SKM-1 (cell line): ENCODE data around the gene ALK.

Experiments used
- DNase-seq: peaks from one replicate; lab custom pipeline; 2025; ENCODE audit not compliant: unreplicated experiment; lab: John Stamatoyannopoulos, UW

Gene ALK

GRCh38 chr2:29544917-29545316 is 376.5 kb downstream of the ALK start:
- no peak for DNase-seq

GRCh38 chr2:29544031-29544430 is 377.4 kb downstream of the ALK start:
- DNase-seq: no peak

- no peak for DNase-seq
Observed at GRCh38 chr2:29535188-29535587, 386.2 kb downstream of the ALK start.

- DNase-seq: no peak
Observed at GRCh38 chr2:29532436-29532835, 388.9 kb downstream of the ALK start.

- DNase-seq: no peak
Observed at GRCh38 chr2:29531626-29532025, 389.8 kb downstream of the ALK start.

- no peak for DNase-seq
Observed at GRCh38 chr2:29530281-29530680, 391.1 kb downstream of the ALK start.

GRCh38 chr2:29528891-29529520 is 392.4 kb downstream of the ALK start:
- no peak for DNase-seq

- no peak for DNase-seq
Observed at GRCh38 chr2:29528371-29528770, 393.0 kb downstream of the ALK start.

GRCh38 chr2:29527947-29528346 is 393.4 kb downstream of the ALK start:
- no peak for DNase-seq

- no peak for DNase-seq
Observed at GRCh38 chr2:29526587-29527586, 394.5 kb downstream of the ALK start.

GRCh38 chr2:29525921-29526320 is 395.5 kb downstream of the ALK start:
- DNase-seq: no peak

- no peak for DNase-seq
Observed at GRCh38 chr2:29524652-29525051, 396.7 kb downstream of the ALK start.

GRCh38 chr2:29522951-29523669 is 398.3 kb downstream of the ALK start:
- no peak for DNase-seq

- no peak for DNase-seq
Observed at GRCh38 chr2:29520001-29520400, 401.4 kb downstream of the ALK start.

- no peak for DNase-seq
Observed at GRCh38 chr2:29519338-29519925, 402.0 kb downstream of the ALK start.

GRCh38 chr2:29518646-29519337 is 402.6 kb downstream of the ALK start:
- DNase-seq: no peak

GRCh38 chr2:29518010-29518409 is 403.4 kb downstream of the ALK start:
- no peak for DNase-seq

GRCh38 chr2:29517413-29517812 is 404.0 kb downstream of the ALK start:
- no peak for DNase-seq

- no peak for DNase-seq
Observed at GRCh38 chr2:29516767-29517166, 404.6 kb downstream of the ALK start.

- no peak for DNase-seq
Observed at GRCh38 chr2:29509878-29510277, 411.5 kb downstream of the ALK start.

GRCh38 chr2:29509397-29509796 is 412.0 kb downstream of the ALK start:
- no peak for DNase-seq
